Breast epithelium (tissue), 3 donors: ENCODE measurements around the gene CRB2.

Experiments
- CTCF ChIP-seq, 3 donors: fragments of 450-650 bp; IDR thresholded peaks; one replicate each; pipeline ENCODE4 v1.5.1; 2016 to 2017; ENCODE audit warnings: antibody characterized with exemption in 3 of 3, mild to moderate bottlenecking in 3 of 3, moderate library complexity in 3 of 3
- POLR2A ChIP-seq: fragments of 450-650 bp; IDR thresholded peaks from one replicate; pipeline ENCODE4 v1.6.1; 2016; ENCODE audit warnings: antibody characterized with exemption, mild to moderate bottlenecking, moderate library complexity
- POLR2AphosphoS5 ChIP-seq, 3 donors: sonication (generic); formaldehyde crosslinking; IDR thresholded peaks; one replicate each; pipeline ENCODE4 v1.6.1; 2017; ENCODE audit warnings: antibody characterized with exemption in 3 of 3

GRCh38 chr9:123422635-123423310, 66.8 kb downstream of the CRB2 start:
- no peak for TF ChIP-seq POLR2AphosphoS5 (IDR thresholded peaks at IDR 0.05)
- no peak for TF ChIP-seq POLR2A
- no peak for TF ChIP-seq CTCF (IDR thresholded peaks at IDR 0.05)
